GOT3 (cell line): ENCODE data around the gene ZNF189.

Experiments used
- DNase-seq: peaks from one replicate; lab custom pipeline; 2025; ENCODE audit warnings: mixed read lengths; lab: John Stamatoyannopoulos, UW

Gene ZNF189

DNA sequence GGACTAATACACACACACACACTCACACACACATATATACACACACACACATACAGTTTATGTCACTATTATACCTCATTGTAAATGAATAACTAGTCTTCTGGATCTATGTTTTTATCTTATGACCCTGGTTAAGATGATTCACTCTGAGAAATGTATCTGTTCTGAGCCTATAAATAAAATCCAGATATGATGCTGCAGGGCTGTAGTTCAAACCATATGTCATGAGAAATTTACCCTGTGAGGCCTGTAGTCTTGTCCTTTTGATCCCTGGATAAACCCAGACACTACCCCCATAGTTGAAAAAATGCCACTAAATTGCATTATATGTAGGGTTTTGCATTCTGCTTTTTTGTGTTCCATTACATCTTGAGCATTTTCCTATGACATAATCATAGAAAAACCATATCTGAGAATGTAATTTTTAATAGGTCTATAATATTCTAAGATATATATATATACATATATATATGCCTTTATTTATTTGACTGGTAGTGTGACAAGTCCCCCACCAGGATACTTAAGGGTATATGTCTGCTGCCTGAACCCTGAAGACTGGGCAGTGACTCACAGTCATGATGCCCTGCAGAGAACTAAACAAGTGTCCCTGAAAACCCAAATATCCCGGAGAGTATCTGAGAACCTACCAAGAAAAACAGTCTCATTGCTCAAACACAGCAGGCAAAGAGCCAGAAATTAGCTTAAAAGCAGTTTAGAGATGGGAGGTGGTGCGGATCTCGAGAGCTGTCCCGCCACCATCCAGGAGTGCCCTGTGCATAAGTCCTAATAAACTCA lies 55.3 kb downstream of the ZNF189 start:
- no peak for DNase-seq

DNA sequence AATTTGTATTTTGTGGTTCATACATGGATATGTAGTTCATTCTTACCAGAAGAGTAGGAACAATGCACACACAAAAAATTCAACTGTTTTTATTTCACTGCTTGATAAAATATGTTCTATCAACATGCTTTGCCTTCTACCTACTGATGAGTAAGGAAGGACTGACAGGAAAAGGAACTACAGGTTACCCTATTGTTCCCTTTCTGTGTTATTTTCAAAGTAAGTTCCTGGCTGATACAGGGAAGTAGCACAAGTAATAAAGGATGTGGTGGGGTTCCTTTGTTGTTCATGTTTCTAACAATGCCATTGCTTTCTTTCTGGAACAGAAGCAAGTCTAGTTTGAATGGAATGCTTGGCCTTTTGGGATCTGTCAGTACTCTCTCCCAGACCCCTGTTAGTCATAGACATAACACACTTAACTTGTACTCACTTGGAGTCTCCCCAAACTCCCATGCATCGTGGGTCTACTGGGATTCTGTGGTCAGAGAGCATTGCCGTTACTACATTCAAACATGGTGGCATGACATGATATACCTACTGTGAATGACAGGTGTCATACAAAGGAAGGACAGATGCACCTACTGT lies 57.1 kb downstream of the ZNF189 start:
- no peak for DNase-seq

DNA sequence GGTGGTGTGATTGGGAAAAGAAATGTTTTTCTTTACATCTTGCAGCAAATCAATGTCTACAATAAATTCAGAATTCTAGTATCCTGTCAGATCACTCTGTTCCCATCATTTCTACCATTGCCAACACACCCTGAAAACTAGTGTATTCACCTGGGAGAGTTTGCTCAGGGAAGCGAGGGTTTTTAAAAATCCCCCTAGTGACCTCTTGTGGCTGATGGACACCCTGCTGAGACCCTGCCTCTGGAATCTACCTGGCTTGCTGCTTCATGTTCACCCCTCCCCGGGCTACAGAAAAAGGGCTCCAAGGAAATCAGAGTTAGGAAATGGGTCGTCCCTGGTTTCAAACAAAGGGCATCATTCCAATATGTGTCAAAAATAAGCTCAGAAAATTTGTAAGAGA lies 58.4 kb downstream of the ZNF189 start:
- no peak for DNase-seq

DNA sequence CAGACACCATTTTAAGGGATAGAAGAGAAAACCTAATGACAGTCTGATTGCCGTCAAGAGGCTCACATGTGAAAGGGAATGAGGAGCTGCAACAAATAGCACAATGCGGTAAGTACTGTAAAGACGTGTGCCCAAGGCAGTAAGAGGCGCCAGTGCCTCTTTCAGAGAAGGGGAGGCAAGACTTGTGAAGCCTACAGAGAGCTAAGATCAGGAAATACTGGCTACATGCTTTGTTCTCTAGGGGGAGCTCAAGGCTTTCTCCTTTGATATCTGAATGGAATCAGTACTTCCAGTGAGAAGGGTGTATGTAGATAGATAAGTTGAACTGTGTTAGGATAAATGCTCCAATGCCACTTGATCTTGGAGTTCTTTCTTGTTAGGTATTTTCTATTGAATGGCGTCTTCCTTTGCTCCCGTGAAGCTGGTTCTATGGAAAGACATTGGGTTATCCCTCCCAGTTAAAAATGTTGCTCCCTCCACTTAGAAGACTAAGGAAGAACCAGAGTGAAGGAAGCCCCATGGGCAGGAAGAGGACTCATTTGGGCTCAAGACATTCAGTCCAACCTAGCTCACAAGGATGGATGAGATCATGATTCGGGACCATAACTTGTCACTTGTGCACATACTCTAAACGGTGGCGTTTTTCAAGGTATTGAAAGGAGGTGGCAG lies 60.4 kb downstream of the ZNF189 start:
- DNase-seq, result no peak
